GM18505 (cell line): ENCODE results near the gene IL32.

Experiments used
- ATAC-seq: cut with Tn5 transposase; IDR thresholded peaks from one replicate; pipeline ENCODE4 v1.9.1; 2021; ENCODE audit not compliant: unreplicated experiment
- POLR2A ChIP-seq: IDR thresholded peaks from 4 replicates; pipeline ENCODE4 v1.6.1; 2011; ENCODE audit warnings: borderline replicate concordance; ENCODE audit not compliant: insufficient read depth, insufficient read length; ENCODE audit errors: extremely low read depth

The IL32 gene

GRCh38 chr16:3084491-3084890 is 19.1 kb downstream of the IL32 start:
- no peak for TF ChIP-seq POLR2A
- no peak for ATAC-seq

DNA sequence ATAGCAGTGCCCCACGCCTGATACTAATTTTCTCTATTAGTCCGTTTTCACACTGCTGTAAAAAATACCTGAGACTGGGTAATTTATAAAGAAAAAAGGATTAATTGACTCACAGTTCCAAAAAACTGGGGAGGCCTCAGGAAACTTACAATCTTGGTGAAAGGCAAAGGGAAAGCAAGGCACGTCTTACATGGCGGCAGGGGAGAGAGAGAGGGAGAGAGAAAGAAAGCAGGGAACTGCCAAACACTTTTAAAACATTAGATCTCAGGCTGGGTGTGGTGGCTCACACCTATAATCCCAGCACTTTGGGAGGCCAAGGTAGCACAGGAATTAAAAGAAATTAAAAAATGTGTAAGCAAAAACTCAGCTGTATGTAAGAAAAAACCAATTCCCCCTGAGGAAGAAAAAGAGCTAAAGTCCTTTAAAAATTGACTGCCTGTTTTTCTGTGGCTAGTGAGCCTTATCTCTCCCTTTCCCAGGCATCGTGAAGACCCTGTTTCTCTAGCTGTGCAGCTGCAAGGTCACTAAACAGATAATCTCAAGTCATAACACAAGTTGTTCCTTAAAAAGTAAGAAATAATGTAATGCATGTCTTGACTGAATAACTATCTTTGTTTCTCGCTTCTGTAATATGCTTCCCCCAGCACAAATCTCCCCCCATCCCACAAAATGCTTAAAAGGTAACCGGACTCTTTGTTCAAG is 19.7 kb downstream of the IL32 start:
- no peak for ATAC-seq
- TF ChIP-seq POLR2A, result no peak

DNA sequence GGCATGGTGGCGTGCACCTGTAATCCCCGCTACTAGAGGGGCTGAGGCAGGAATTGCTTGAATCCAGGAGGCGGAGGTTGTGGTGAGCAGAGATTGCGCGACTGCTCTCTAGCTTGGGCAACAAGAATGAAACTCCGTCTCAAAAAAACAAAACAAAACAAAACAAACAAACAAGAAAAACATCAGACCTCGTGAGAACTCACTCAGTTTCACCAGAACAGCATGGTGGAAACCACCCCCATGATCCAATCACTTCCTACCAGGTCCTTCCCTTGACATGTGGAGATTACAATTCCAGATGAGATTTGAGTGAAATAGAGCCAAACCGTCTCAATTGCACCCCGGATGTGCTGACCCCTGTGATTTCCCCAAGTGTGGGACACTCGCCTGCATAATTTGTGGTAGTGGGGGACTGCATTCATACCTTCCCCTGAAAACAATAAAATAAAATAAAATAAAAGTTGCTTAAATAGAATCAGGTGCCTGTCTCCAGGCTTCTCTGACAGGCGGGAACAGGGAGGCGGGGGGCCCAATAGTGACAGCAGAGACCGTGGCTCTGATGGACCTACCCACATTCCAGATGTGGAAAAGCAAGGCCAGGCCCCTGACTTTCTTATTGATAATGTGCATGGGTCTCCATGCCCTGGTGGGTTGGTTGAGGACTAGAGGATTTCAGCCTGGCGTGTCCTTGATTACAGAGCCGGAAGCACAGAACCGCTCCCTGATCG is 20.6 kb downstream of the IL32 start:
- no peak for ATAC-seq
- TF ChIP-seq POLR2A, result no peak

DNA sequence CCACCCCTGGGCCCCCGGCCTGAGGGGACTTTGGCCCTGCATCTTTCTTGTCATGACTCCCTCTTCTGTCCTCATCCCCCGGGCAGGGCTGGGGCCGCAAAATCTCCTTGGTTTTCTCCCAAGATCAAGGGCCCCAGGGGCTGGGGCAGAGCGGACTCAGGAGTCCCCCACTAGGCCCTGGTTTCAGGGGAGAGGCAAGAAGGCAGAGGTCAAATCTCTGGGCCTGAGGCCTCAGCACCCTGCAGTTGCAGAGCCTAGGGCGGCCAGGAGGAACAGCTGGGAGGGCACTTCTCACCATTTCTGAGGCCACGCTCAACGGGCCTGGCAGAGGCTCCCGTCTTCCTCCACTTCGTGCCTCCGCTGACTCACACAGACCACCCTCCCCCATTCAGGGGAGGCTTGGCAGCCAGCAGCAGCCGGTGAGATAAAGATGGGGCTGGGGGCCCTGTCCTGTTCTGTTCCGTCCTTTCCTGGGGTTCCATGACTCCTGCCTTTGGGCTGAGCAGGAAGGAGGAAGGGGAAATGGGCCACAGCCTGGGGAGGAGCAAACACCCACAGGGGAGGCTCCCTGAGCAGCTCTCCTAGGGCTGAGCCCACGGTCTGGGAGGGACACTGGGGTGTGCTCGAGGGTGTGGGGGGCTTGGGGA is 21.3 kb downstream of the IL32 start:
- TF ChIP-seq POLR2A, result no peak
- no peak for ATAC-seq

DNA sequence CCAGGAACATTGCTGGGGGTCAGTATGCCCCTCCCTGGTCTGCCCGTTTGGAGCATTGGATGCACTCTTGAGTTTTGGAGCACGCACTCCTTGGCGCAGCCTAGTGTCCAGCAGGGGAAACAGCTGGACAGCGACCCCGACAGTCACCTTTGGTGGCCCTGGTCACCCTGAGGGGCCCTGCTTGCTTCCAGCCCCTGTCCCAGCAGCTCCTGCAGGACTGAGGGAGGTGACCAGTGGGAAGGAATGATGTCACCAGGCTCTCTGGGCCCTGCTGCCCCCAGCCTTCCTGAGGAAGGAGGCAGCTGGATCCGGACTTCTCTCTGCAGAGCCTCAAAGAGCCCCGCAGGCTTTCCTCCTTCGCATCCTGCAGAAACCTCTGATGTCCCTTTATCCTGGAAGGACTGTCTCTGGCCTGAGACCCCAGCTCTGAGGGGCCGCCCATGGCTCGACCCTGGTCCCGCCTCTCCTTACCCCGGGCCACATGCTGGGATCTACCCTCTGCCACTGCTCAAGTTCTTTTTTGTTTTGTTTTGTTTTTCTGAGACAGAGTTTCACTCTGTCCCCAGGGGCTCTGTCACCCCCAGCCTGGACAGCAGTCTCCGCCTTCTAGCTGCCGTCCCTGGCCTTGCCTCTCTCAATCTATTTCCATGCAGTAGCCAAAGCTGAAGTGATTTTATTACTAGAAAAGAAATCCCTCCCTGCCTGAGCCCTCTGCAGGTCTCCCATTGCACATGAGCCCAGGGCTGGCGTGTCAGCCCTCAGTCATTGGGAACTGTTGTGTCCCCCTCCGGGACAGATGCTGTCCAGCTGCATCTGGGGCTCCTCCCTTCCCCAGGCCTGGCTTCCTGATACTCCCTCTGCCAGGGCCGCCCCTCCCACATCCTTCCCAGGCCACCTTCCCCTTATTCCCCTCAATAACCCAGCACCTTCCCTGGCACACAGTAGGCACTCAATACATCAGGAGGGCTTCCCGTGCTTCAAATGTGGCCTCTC is 22.1 kb downstream of the IL32 start:
- no peak for TF ChIP-seq POLR2A
- no peak for ATAC-seq

- ATAC-seq, result no peak
- no peak for TF ChIP-seq POLR2A
Observed at GRCh38 chr16:3088450-3088849, 23.0 kb downstream of the IL32 start.

GRCh38 chr16:3088925-3089716 is 23.7 kb downstream of the IL32 start:
- no peak for ATAC-seq
- TF ChIP-seq POLR2A, result no peak

- TF ChIP-seq POLR2A, result no peak
- ATAC-seq, result no peak
Observed at GRCh38 chr16:3089717-3090592, 24.5 kb downstream of the IL32 start.

DNA sequence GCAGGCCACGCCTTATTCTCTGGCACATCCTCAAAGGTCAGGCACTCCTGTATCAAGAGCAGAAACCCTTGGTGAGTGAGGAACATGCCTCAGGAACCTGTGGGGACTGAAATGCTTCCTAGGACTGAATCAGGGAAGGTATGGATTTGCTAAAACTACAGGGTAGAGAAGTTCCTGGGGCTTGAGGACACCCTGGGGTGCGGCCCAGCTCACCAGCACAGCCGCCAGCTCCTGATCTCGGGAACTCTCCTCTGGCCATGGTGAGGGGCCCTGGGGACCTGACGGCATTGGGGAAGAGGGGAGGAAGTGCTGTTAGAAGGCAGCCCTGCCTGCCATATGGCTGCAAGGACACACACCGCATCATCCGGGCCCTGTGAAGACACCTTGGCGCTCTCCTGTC is 26.1 kb downstream of the IL32 start:
- no peak for ATAC-seq
- TF ChIP-seq POLR2A, result no peak

DNA sequence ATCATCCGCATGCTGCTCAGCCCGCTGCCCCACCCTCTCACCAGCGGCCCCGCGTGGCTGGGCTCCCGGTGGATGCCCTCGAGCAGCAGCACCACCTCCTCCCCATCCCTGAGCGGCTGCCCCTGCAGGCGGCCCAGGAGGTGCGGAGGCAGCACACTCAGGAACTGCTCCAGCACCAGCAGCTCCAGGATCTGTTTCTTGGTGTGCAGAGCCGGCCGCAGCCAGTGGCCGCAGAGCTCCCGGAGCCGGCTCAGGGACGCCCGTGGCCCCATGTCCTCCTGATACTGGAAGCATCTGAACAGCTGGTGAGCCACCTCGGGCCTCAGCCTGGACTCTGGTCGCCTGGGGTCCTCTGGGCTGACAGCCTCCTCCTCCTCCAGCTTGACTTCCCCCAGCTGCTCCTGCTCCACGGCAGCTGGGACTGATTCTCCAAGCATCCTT is 27.1 kb downstream of the IL32 start:
- TF ChIP-seq POLR2A, result no peak
- ATAC-seq, result no peak

- no peak for TF ChIP-seq POLR2A
Observed at GRCh38 chr16:3094289-3095027, 29.0 kb downstream of the IL32 start.

DNA sequence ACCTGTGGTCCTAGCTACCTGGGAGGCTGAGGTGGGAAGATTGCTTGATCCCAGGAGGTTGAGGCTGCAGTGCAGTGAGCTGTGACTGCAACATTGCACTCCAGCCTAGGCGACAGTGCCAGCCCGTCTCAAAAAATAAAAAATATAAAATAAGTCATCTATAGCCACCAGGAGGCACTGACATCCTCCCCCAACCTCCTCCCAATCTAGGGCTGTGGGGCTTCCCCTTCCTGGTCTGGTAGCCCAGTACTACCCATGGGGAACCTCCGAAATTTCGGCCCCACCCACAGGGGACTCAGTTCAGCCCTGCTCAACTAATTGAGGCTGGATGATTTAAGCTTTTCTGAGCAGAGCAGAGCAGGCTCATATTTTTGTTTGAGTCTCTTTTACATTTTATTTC is 30.4 kb downstream of the IL32 start:
- peak; percentile 58 for ATAC-seq
- no peak for TF ChIP-seq POLR2A

More at GRCh38 chr16:3094289-3095027, 29.0 kb downstream of the IL32 start:
- no peak for ATAC-seq
